Measurements from ENCODE around the gene IQCN.

Gene IQCN

GRCh38 chr19:18299654-18300053 lies 25.4 kb upstream of the IQCN start:
- H2BK5ac ChIP-seq (ENCODE audit: low read length): no peak overlapping the region
- no peak overlapping the region for H3K4me2 ChIP-seq (ENCODE audit: insufficient read depth, low read length, poor library complexity, severe bottlenecking)
- no CpG with 5 or more reads among the region's 9 CpGs for WGBS, 2 donors (ENCODE audit: extremely low coverage in 2 of 2, insufficient read length in 2 of 2, insufficient replicate concordance in 1 of 2)

GRCh38 chr19:18298601-18299000 lies 24.3 kb upstream of the IQCN start:
- no peak overlapping the region for H3K14ac ChIP-seq (ENCODE audit: low read length)
- no peak overlapping the region for H4K8ac ChIP-seq (ENCODE audit: low read depth, low read length)
- no peak overlapping the region for H4K91ac ChIP-seq (ENCODE audit: low read depth, low read length, poor library complexity)
- H3K23ac ChIP-seq (ENCODE audit: low read depth, low read length, poor library complexity): no peak overlapping the region
- H2BK15ac ChIP-seq (ENCODE audit: low read length): no peak overlapping the region
- H3K27me3 ChIP-seq (ENCODE audit: control insufficient read depth in 3 of 3, insufficient read depth in 3 of 3, low read depth in 1 of 3, low read length in 3 of 3): peaks cover 0 to 2% (median 0%) of the 10 kb centered on the region in 3 experiments
- no peak overlapping the region for H2BK12ac ChIP-seq (ENCODE audit: low read length)
- H2BK5ac ChIP-seq (ENCODE audit: low read length): no peak overlapping the region
- no peak overlapping the region for H3K4ac ChIP-seq (ENCODE audit: low read length)
- no peak for DNase-seq (ENCODE audit: low spot score)
- no peaks in the 10 kb centered on the region for H3K36me3 ChIP-seq (replicated peaks in 1 of 2; ENCODE audit: control insufficient read depth in 2 of 2, insufficient read depth in 2 of 2, low read length in 2 of 2)
- H2AK5ac ChIP-seq (ENCODE audit: low read depth, low read length): no peak overlapping the region
- WGBS, 2 donors (ENCODE audit: extremely low coverage in 2 of 2, insufficient read length in 2 of 2, insufficient replicate concordance in 1 of 2): no CpG with 5 or more reads among the region's 6 CpGs
- no peak overlapping the region for H3K4me2 ChIP-seq (ENCODE audit: insufficient read depth, low read length, poor library complexity, severe bottlenecking)
- H2AFZ ChIP-seq (ENCODE audit: low read length): no peak overlapping the region
- no peak overlapping the region for H3K18ac ChIP-seq (ENCODE audit: low read length)
- H3K4me1 ChIP-seq (ENCODE audit: control insufficient read depth in 2 of 2, insufficient read depth in 1 of 2, low read depth in 1 of 2, low read length in 2 of 2): peaks cover 13 to 14% of the 10 kb centered on the region in 2 donors
- no peak overlapping the region for H2BK120ac ChIP-seq (ENCODE audit: low read depth, low read length)
- no peaks in the 10 kb centered on the region for H3K9me3 ChIP-seq (replicated peaks in 1 of 2; ENCODE audit: control insufficient read depth in 2 of 2, insufficient read depth in 1 of 2, low read depth in 1 of 2, low read length in 2 of 2)
- peaks cover 2% of the 10 kb centered on the region for H3K79me1 ChIP-seq (ENCODE audit: low read depth, low read length)
- no peak overlapping the region for H3K27ac ChIP-seq (replicated peaks; ENCODE audit: low read length)
- H3K4me3 ChIP-seq (ENCODE audit: low read length in 2 of 2): no peak overlapping the region
- H3K9ac ChIP-seq (ENCODE audit: low read depth, low read length, poor library complexity): no peak overlapping the region

More at GRCh38 chr19:18299654-18300053, 25.4 kb upstream of the IQCN start:
- Histone ChIP-seq H3K36me3 (replicated peaks in 1 of 2; ENCODE audit: control insufficient read depth in 2 of 2, insufficient read depth in 2 of 2, low read length in 2 of 2) (no peaks in the 10 kb centered on the region), H3K14ac (ENCODE audit: low read length) (no peak overlapping the region), H2BK12ac (ENCODE audit: low read length) (peak overlapping the region; percentile 22), H4K8ac (ENCODE audit: low read depth, low read length) (no peak overlapping the region), H3K23ac (ENCODE audit: low read depth, low read length, poor library complexity) (no peak overlapping the region), H3K4me1 (ENCODE audit: control insufficient read depth in 2 of 2, insufficient read depth in 1 of 2, low read depth in 1 of 2, low read length in 2 of 2) (peaks cover 6 to 12% of the 10 kb centered on the region in 2 donors), H3K27me3 (ENCODE audit: control insufficient read depth in 3 of 3, insufficient read depth in 3 of 3, low read depth in 1 of 3, low read length in 3 of 3) (no peaks in the 10 kb centered on the region), H2BK15ac (ENCODE audit: low read length) (no peak overlapping the region), H2BK120ac (ENCODE audit: low read depth, low read length) (peak overlapping the region; percentile 18), H3K27ac (replicated peaks; ENCODE audit: low read length) (no peak overlapping the region), H3K18ac (ENCODE audit: low read length) (no peak overlapping the region), H3K79me1 (ENCODE audit: low read depth, low read length) (peaks cover 2% of the 10 kb centered on the region), H3K9ac (ENCODE audit: low read depth, low read length, poor library complexity) (no peak overlapping the region), H2AFZ (ENCODE audit: low read length) (no peak overlapping the region), H3K4ac (ENCODE audit: low read length) (no peak overlapping the region), H4K91ac (ENCODE audit: low read depth, low read length, poor library complexity) (no peak overlapping the region), H3K4me3 (ENCODE audit: low read length in 2 of 2) (no peak overlapping the region), H2AK5ac (ENCODE audit: low read depth, low read length) (no peak overlapping the region), H3K9me3 (replicated peaks in 1 of 2; ENCODE audit: control insufficient read depth in 2 of 2, insufficient read depth in 1 of 2, low read depth in 1 of 2, low read length in 2 of 2) (no peaks in the 10 kb centered on the region)
- DNase-seq (ENCODE audit: low spot score): no peak

GRCh38 chr19:18297308-18297707 lies 23.1 kb upstream of the IQCN start:
- peak overlapping the region; percentile 65 for H3K18ac ChIP-seq (ENCODE audit: low read length)
- no peak for DNase-seq (ENCODE audit: low spot score)
- H2BK12ac ChIP-seq (ENCODE audit: low read length): no peak overlapping the region
- H2BK15ac ChIP-seq (ENCODE audit: low read length): no peak overlapping the region
- H3K4me1 ChIP-seq (ENCODE audit: control insufficient read depth in 2 of 2, insufficient read depth in 1 of 2, low read depth in 1 of 2, low read length in 2 of 2): peaks cover 18 to 22% of the 10 kb centered on the region in 2 donors
- H3K9ac ChIP-seq (ENCODE audit: low read depth, low read length, poor library complexity): no peak overlapping the region
- H2AK5ac ChIP-seq (ENCODE audit: low read depth, low read length): peak overlapping the region; percentile 83
- no peak overlapping the region for H3K4ac ChIP-seq (ENCODE audit: low read length)
- no peak overlapping the region for H2BK5ac ChIP-seq (ENCODE audit: low read length)
- H3K4me3 ChIP-seq (ENCODE audit: low read length in 2 of 2): no peak overlapping the region
- no peak overlapping the region for H3K14ac ChIP-seq (ENCODE audit: low read length)
- H3K23ac ChIP-seq (ENCODE audit: low read depth, low read length, poor library complexity): no peak overlapping the region
- peaks cover 0 to 2% (median 0%) of the 10 kb centered on the region in 3 experiments for H3K27me3 ChIP-seq (ENCODE audit: control insufficient read depth in 3 of 3, insufficient read depth in 3 of 3, low read depth in 1 of 3, low read length in 3 of 3)
- H2AFZ ChIP-seq (ENCODE audit: low read length): no peak overlapping the region
- no peak overlapping the region for H4K8ac ChIP-seq (ENCODE audit: low read depth, low read length)
- H3K9me3 ChIP-seq (replicated peaks in 1 of 2; ENCODE audit: control insufficient read depth in 2 of 2, insufficient read depth in 1 of 2, low read depth in 1 of 2, low read length in 2 of 2): no peaks in the 10 kb centered on the region
- no CpG with 5 or more reads among the region's 4 CpGs for WGBS, 2 donors (ENCODE audit: extremely low coverage in 2 of 2, insufficient read length in 2 of 2, insufficient replicate concordance in 1 of 2)
- H3K4me2 ChIP-seq (ENCODE audit: insufficient read depth, low read length, poor library complexity, severe bottlenecking): no peak overlapping the region
- no peak overlapping the region for H2BK120ac ChIP-seq (ENCODE audit: low read depth, low read length)
- H3K79me1 ChIP-seq (ENCODE audit: low read depth, low read length): no peaks in the 10 kb centered on the region
- H3K36me3 ChIP-seq (replicated peaks in 1 of 2; ENCODE audit: control insufficient read depth in 2 of 2, insufficient read depth in 2 of 2, low read length in 2 of 2): no peaks in the 10 kb centered on the region
- H3K27ac ChIP-seq (replicated peaks; ENCODE audit: low read length): no peak overlapping the region
- no peak overlapping the region for H4K91ac ChIP-seq (ENCODE audit: low read depth, low read length, poor library complexity)

GRCh38 chr19:18295034-18295451 lies 20.8 kb upstream of the IQCN start:
- H3K36me3 ChIP-seq (replicated peaks in 1 of 2; ENCODE audit: control insufficient read depth in 2 of 2, insufficient read depth in 2 of 2, low read length in 2 of 2): no peaks in the 10 kb centered on the region
- peak overlapping the region; percentile 95 for H3K18ac ChIP-seq (ENCODE audit: low read length)
- no peak overlapping the region for H2AFZ ChIP-seq (ENCODE audit: low read length)
- peak overlapping the region; percentile 71 for H2BK5ac ChIP-seq (ENCODE audit: low read length)
- H3K9ac ChIP-seq (ENCODE audit: low read depth, low read length, poor library complexity): peak overlapping the region; percentile 30
- H3K9me3 ChIP-seq (replicated peaks in 1 of 2; ENCODE audit: control insufficient read depth in 2 of 2, insufficient read depth in 1 of 2, low read depth in 1 of 2, low read length in 2 of 2): no peaks in the 10 kb centered on the region
- H4K91ac ChIP-seq (ENCODE audit: low read depth, low read length, poor library complexity): no peak overlapping the region
- no peak for DNase-seq (ENCODE audit: low spot score)
- H3K4me2 ChIP-seq (ENCODE audit: insufficient read depth, low read length, poor library complexity, severe bottlenecking): no peak overlapping the region
- H3K4me1 ChIP-seq (ENCODE audit: control insufficient read depth in 2 of 2, insufficient read depth in 1 of 2, low read depth in 1 of 2, low read length in 2 of 2): peaks cover 22 to 25% of the 10 kb centered on the region in 2 donors
- H2BK120ac ChIP-seq (ENCODE audit: low read depth, low read length): no peak overlapping the region
- peak overlapping the region; percentile 65 for H3K23ac ChIP-seq (ENCODE audit: low read depth, low read length, poor library complexity)
- H4K8ac ChIP-seq (ENCODE audit: low read depth, low read length): peak overlapping the region; percentile 29
- peak overlapping the region; percentile 97 for H2AK5ac ChIP-seq (ENCODE audit: low read depth, low read length)
- no peak overlapping the region for H3K14ac ChIP-seq (ENCODE audit: low read length)
- peak overlapping the region; percentile 99 for H2BK15ac ChIP-seq (ENCODE audit: low read length)
- H2BK12ac ChIP-seq (ENCODE audit: low read length): no peak overlapping the region
- H3K27me3 ChIP-seq (ENCODE audit: control insufficient read depth in 3 of 3, insufficient read depth in 3 of 3, low read depth in 1 of 3, low read length in 3 of 3): peaks cover 0 to 2% (median 0%) of the 10 kb centered on the region in 3 experiments
- H3K4me3 ChIP-seq (ENCODE audit: low read length in 2 of 2): peak overlapping the region in 1 of 2 donors; percentile 16
- WGBS, 2 donors (ENCODE audit: extremely low coverage in 2 of 2, insufficient read length in 2 of 2, insufficient replicate concordance in 1 of 2): 100% methylated on average over 2 of the region's 4 CpGs; no CpG with 5 or more reads in 1 of the 2 donors
- H3K27ac ChIP-seq (replicated peaks; ENCODE audit: low read length): no peak overlapping the region
- no peaks in the 10 kb centered on the region for H3K79me1 ChIP-seq (ENCODE audit: low read depth, low read length)
- no peak overlapping the region for H3K4ac ChIP-seq (ENCODE audit: low read length)

Data from neuronal stem cell (in vitro differentiated cells).